K562 (cell line): Measurements from ENCODE around the gene LTBP4. TPM values are rescaled to one million over a fixed set of nuclear protein-coding genes. Genes with fewer than 3 reads are reported as not detected.

Experiments
- ATF6 ChIP-seq: sonication (generic); formaldehyde crosslinking; IDR thresholded peaks from 2 replicates; pipeline ENCODE4 v1.4.0; 2020; ENCODE audit warnings: mild to moderate bottlenecking, missing genetic modification reagents
- E4F1 ChIP-seq: fragments of 250-450 bp; sonication (Bioruptor Pico); IDR thresholded peaks from 2 replicates; pipeline ENCODE4 v1.5.0; 2021; ENCODE audit warnings: mild to moderate bottlenecking, borderline replicate concordance
- HDAC1 ChIP-seq, 2 experiments: fragments of 450-650 bp; IDR thresholded peaks; 2 replicates each; pipeline ENCODE4 v1.6.1; 2016 to 2017; ENCODE audit warnings: inconsistent platforms in 1 of 2, mild to moderate bottlenecking in 1 of 2, moderate library complexity in 1 of 2
- HIVEP1 ChIP-seq: fragments of 250-450 bp; sonication (Bioruptor Pico); IDR thresholded peaks from 2 replicates; pipeline ENCODE4 v1.4.0; 2020; ENCODE audit warnings: mild to moderate bottlenecking
- IRF1 ChIP-seq: sonication (generic); formaldehyde crosslinking; IDR thresholded peaks from 2 replicates; pipeline ENCODE4 v1.8.0; 2022; ENCODE audit warnings: missing genetic modification reagents, mild to moderate bottlenecking, borderline replicate concordance
- PRDM10 ChIP-seq: fragments of 450-650 bp; IDR thresholded peaks from 2 replicates; pipeline ENCODE4 v1.6.1; 2018; ENCODE audit not compliant: partially characterized antibody
- SMAD4 ChIP-seq: fragments of 250-450 bp; sonication (Bioruptor Pico); conservative IDR thresholded peaks from 2 replicates; pipeline ENCODE4 v1.8.0; 2021; ENCODE audit warnings: inconsistent platforms, mild to moderate bottlenecking, moderate library complexity
- STAT6 ChIP-seq: sonication (generic); formaldehyde crosslinking; IDR thresholded peaks from 2 replicates; pipeline ENCODE4 v1.8.1; 2023; ENCODE audit warnings: mild to moderate bottlenecking, missing genetic modification reagents
- TAF1 ChIP-seq: IDR thresholded peaks from 2 replicates; pipeline ENCODE4 v1.6.1; 2011; ENCODE audit warnings: mild to moderate bottlenecking, low read length, moderate library complexity; ENCODE audit not compliant: insufficient read depth, control insufficient read depth, severe bottlenecking; ENCODE audit errors: extremely low read depth
- TAF15 ChIP-seq: fragments of 200-400 bp; formaldehyde crosslinking; IDR thresholded peaks from 2 replicates; pipeline ENCODE4 v1.6.1; 2017; ENCODE audit warnings: mild to moderate bottlenecking, low read depth, low read length, moderate library complexity
- U2AF1 ChIP-seq: fragments of 200-400 bp; formaldehyde crosslinking; optimal IDR thresholded peaks from 2 replicates; pipeline ENCODE3; 2017; ENCODE audit warnings: mild to moderate bottlenecking, low read depth, low read length, moderate library complexity
- polyA plus RNA-seq, 8 experiments: library from polyadenylated mRNA; depleted of rRNA in 4 of 8; stranded (reverse) in 5 of 8; unstranded in 3 of 8; fragments of >200 nt; fragmentation: Nextera tagmentation in 2 of 8; fragmentation: Illumina TruSeq in 1 of 8; extraction: Ambion mirVana in 2 of 8; extraction: Trizol in 1 of 8; gene quantifications; 2 replicates each; pipeline versions ENCODE4 v1.2.1 to v1.2.3, GENCODE V29; 2011 to 2014; ENCODE audit warnings: inconsistent platforms in 1 of 8, missing spikeins in 1 of 8
- total RNA-seq, 7 experiments: library from RNA; depleted of rRNA in 6 of 7; stranded (reverse); fragments of >200 nt in 6 of 7; fragmentation: Illumina TruSeq in 2 of 7; extraction: Trizol in 2 of 7; gene quantifications; 2 replicates each; pipeline versions ENCODE4 v1.2.1 to v1.2.3, GENCODE V29; 2011 to 2021; ENCODE audit warnings: low replicate concordance in 1 of 7

The LTBP4 gene
- total and polyA plus RNA-seq, 9 of the 15 experiments (the other 6 are each of a cell fraction or from before 2014, with no cell fraction given): 0.35 to 160 (median 31.6) TPM

GRCh38 chr19:40609561-40610395 lies 8.6 kb downstream of the LTBP4 start (continued):
- peak; percentile 34 for TF ChIP-seq PRDM10
- no peak for TF ChIP-seq E4F1 (CRISPR knock-in tag)
- no peak for TF ChIP-seq HIVEP1 (CRISPR knock-in tag)
- no peak for TF ChIP-seq TAF15
- TF ChIP-seq U2AF1: no peak
- TF ChIP-seq HDAC1 (IDR thresholded peaks at IDR 0.05): no peak; a peak in 1 of 4 replicates
- TF ChIP-seq TAF1: peak; percentile 7
- TF ChIP-seq IRF1 (CRISPR knock-in tag): no peak
- TF ChIP-seq STAT6 (CRISPR knock-in tag): no peak
- TF ChIP-seq ATF6 (CRISPR knock-in tag): no peak
- TF ChIP-seq SMAD4 (CRISPR knock-in tag): 0 out of 2 replicates have a peak, but pooled peaks have one; percentile 39
